Measurements from ENCODE around the gene GPRC5C.

DNA sequence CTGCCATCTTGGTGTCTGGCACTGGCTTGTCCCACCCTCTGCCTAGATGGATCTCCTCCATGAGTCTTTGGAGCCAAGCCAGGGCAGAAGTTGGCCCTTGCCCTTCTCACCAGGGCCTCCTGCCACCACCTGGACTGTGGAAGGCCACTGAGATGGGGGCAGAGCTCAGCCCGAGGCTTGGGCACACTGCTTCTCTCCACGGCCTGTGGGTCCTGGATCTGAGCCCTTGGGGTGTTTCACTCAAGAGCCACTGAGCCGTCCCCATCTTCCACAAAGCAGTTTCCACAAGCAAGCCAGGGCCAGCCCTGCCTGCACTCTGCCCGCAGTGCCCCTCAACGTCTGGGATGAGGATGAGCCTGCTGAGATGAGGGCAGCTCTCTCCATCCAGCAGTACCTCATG is 17.9 kb downstream of the GPRC5C start:
- TF ChIP-seq MYC (IDR thresholded peaks at IDR 0.05; ENCODE audit: borderline replicate concordance, low read length), result no peak
- no peak for TF ChIP-seq POLR2A (IDR thresholded peaks at IDR 0.05; ENCODE audit: low read length)
- TF ChIP-seq RNF2 (IDR thresholded peaks at IDR 0.05; ENCODE audit: borderline replicate concordance, low read depth), result no peak
- TF ChIP-seq HOXB5 (CRISPR knock-in tag; IDR thresholded peaks at IDR 0.05), result no peak
- no peak for TF ChIP-seq EP300 (IDR thresholded peaks at IDR 0.05)
- TF ChIP-seq, protein P1, sequence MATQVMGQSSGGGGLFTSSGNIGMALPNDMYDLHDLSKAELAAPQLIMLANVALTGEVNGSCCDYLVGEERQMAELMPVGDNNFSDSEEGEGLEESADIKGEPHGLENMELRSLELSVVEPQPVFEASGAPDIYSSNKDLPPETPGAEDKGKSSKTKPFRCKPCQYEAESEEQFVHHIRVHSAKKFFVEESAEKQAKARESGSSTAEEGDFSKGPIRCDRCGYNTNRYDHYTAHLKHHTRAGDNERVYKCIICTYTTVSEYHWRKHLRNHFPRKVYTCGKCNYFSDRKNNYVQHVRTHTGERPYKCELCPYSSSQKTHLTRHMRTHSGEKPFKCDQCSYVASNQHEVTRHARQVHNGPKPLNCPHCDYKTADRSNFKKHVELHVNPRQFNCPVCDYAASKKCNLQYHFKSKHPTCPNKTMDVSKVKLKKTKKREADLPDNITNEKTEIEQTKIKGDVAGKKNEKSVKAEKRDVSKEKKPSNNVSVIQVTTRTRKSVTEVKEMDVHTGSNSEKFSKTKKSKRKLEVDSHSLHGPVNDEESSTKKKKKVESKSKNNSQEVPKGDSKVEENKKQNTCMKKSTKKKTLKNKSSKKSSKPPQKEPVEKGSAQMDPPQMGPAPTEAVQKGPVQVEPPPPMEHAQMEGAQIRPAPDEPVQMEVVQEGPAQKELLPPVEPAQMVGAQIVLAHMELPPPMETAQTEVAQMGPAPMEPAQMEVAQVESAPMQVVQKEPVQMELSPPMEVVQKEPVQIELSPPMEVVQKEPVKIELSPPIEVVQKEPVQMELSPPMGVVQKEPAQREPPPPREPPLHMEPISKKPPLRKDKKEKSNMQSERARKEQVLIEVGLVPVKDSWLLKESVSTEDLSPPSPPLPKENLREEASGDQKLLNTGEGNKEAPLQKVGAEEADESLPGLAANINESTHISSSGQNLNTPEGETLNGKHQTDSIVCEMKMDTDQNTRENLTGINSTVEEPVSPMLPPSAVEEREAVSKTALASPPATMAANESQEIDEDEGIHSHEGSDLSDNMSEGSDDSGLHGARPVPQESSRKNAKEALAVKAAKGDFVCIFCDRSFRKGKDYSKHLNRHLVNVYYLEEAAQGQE (IDR thresholded peaks at IDR 0.05), result no peak
- TF ChIP-seq, protein P2, sequence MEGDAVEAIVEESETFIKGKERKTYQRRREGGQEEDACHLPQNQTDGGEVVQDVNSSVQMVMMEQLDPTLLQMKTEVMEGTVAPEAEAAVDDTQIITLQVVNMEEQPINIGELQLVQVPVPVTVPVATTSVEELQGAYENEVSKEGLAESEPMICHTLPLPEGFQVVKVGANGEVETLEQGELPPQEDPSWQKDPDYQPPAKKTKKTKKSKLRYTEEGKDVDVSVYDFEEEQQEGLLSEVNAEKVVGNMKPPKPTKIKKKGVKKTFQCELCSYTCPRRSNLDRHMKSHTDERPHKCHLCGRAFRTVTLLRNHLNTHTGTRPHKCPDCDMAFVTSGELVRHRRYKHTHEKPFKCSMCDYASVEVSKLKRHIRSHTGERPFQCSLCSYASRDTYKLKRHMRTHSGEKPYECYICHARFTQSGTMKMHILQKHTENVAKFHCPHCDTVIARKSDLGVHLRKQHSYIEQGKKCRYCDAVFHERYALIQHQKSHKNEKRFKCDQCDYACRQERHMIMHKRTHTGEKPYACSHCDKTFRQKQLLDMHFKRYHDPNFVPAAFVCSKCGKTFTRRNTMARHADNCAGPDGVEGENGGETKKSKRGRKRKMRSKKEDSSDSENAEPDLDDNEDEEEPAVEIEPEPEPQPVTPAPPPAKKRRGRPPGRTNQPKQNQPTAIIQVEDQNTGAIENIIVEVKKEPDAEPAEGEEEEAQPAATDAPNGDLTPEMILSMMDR (IDR thresholded peaks at IDR 0.05), result no peak
